HG02943 (cell line): ENCODE results near the gene GPR62.
"Not testable (repeated sequence)": the region's sequence is repeated elsewhere in the genome, so short reads cannot be mapped to it uniquely, and the experiment has no call there.

ENCODE experiments used
- ATAC-seq: cut with Tn5 transposase; IDR thresholded peaks from one replicate; pipeline ENCODE4 v1.9.1; 2021; ENCODE audit warnings: mild to moderate bottlenecking, low read depth, moderate library complexity; ENCODE audit not compliant: unreplicated experiment

Gene GPR62

GRCh38 chr3:51955175-51955892 lies at the start of gene GPR62:
GPR62 (plus strand) TSS chr3:51955381; CDS start chr3:51955653, 272 bp downstream.
- ATAC-seq, result no peak

GRCh38 chr3:51908026-51908425 lies 47.2 kb upstream of the GPR62 start:
- ATAC-seq, result no peak

- ATAC-seq, result no peak
Measured at GRCh38 chr3:51916418-51916817, 38.8 kb upstream of the GPR62 start.

GRCh38 chr3:51921081-51921578 lies 34.1 kb upstream of the GPR62 start:
- ATAC-seq, result no peak

GRCh38 chr3:51927061-51927977 lies 27.9 kb upstream of the GPR62 start:
- ATAC-seq, result no peak

- ATAC-seq, result no peak
Measured at GRCh38 chr3:51928438-51928837, 26.7 kb upstream of the GPR62 start.

GRCh38 chr3:51928981-51929380 lies 26.2 kb upstream of the GPR62 start:
- ATAC-seq, result not testable (repeated sequence)

GRCh38 chr3:51929420-51930003 lies 25.7 kb upstream of the GPR62 start:
- no peak for ATAC-seq

GRCh38 chr3:51930439-51930838 lies 24.7 kb upstream of the GPR62 start:
- no peak for ATAC-seq

- ATAC-seq, result no peak
Measured at GRCh38 chr3:51931756-51932155, 23.4 kb upstream of the GPR62 start.

GRCh38 chr3:51932471-51933370 lies 22.5 kb upstream of the GPR62 start:
- no peak for ATAC-seq

- no peak for ATAC-seq
Measured at GRCh38 chr3:51933471-51934138, 21.6 kb upstream of the GPR62 start.

GRCh38 chr3:51934139-51934850 lies 20.9 kb upstream of the GPR62 start:
- no peak for ATAC-seq

GRCh38 chr3:51934991-51935885 lies 19.9 kb upstream of the GPR62 start:
- ATAC-seq, result no peak

- ATAC-seq, result no peak
Measured at GRCh38 chr3:51935886-51936755, 19.1 kb upstream of the GPR62 start.

- no peak for ATAC-seq
Measured at GRCh38 chr3:51937014-51937413, 18.2 kb upstream of the GPR62 start.
